Right cardiac atrium (tissue), 5 donors: ENCODE results near the gene PRR36. TPM values are rescaled to one million over a fixed set of nuclear protein-coding genes. Genes with fewer than 3 reads are reported as not detected.
A peak's percentile ranks its signal among the peaks of the same experiment; 100 is the strongest.

ENCODE experiments used
- ATAC-seq, 2 donors: fragments of 200-7000 bp; cut with Tn5 transposase; one replicate each; pipeline versions ENCODE4 v1.8.0 to v1.9.1; 2020; ENCODE audit warnings: moderate library complexity in 2 of 2, mild to moderate bottlenecking in 1 of 2
- DNase-seq, 3 donors: peaks; one replicate each; pipeline ENCODE4 v3.0.0-alpha.2; 2020
- H3K27ac ChIP-seq: one replicate; pipeline ENCODE4 v1.5.1; 2013; ENCODE audit warnings: mild to moderate bottlenecking, low read length, control low read depth, moderate library complexity
- H3K27me3 ChIP-seq: one replicate; pipeline ENCODE4 v1.6.1; 2013; ENCODE audit not compliant: control insufficient read depth, insufficient read depth
- H3K4me1 ChIP-seq: one replicate; pipeline ENCODE4 v1.6.1; 2013; ENCODE audit warnings: low read length; ENCODE audit not compliant: control insufficient read depth, insufficient read depth
- H3K4me3 ChIP-seq: one replicate; pipeline ENCODE4 v1.5.1; 2013; ENCODE audit warnings: low read length, control low read depth
- H3K9me3 ChIP-seq: one replicate; pipeline ENCODE4 v1.6.1; 2013; ENCODE audit warnings: low read length; ENCODE audit not compliant: control insufficient read depth
- WGBS: extraction: QIAGEN DNeasy Blood & Tissue Kit; methylation state at CpG from one replicate; pipeline ENCODE4 v1.1.7; 2013; 5-methylcytosine and 5-hydroxymethylcytosine counted together
- intact Hi-C, 4 donors: fragments of 100-400 bp; cut with DNase I; formaldehyde crosslinking; loops; one replicate each; pipeline versions ENCODE4 v1.11.0 to v1.14.0; 2022 to 2023
- polyA plus RNA-seq: library from polyadenylated mRNA; stranded (reverse); fragments of 200-250 nt; gene quantifications from one replicate; pipeline ENCODE4 v1.2.3, GENCODE V29; 2013
- total RNA-seq, 4 donors: library from RNA; stranded (reverse); fragmentation: NEBNext Ultra II Directional; extraction: Animal tissue kit (Norgen Biotek cat#: 25700); gene quantifications; one replicate each; pipeline ENCODE4 v1.2.1, GENCODE V29; 2021
- donor health status: healthy with polysubstance abuse.
- donor health status: DM: no; HTN: yes; CAD: no.
- donor health status: DM: no; HTN: no; CAD: no.
- donor health status: DM: no; HTN: yes; CAD: no; lungs with severe emphysema.
- donor health status: DM: yes; HTN: yes; CAD: no.

The PRR36 gene
- total and polyA plus RNA-seq, 5 donors: 0.11 to 0.34 (median 0.29) TPM; not detected in 2

DNA sequence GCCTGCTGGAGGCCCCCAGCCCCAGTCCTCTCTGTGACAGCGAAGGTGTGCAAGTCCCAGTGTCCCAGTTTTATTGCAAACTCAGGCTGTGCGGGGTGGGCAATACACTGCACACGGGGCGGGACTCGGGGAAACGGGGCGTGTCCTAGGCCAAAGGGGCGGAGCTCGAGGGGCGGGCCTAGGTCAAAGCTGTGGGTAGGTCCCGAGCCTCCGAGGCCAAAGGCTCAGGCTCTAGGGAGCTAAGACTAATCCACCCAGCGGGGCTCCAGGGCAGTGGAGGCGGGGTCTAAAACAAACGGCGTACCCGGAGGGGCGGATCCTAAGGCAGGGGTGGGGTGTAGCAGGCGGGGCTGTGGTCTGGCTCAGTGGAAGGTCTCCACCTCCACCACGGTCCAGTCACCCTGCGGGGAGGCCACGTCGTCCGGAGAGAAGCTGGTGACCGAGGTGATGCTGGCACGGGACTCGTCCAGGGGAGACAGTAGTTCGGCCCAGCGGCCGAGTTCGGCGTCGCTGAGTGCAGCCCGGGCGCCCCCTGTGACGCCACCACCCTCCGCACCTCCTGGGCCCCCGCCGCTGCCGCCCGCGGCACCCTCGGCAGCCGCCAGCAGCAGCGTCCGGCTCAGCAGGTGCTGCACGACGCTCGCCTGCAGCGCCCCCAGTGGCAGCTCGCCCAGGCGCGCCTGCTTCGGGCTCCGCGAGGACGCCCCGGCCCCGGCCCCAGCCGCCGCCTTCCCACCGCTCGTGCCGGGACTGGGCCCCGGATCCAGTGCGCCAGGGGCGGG is 5.3 kb downstream of the PRR36 start:
- DNase-seq (peak; percentile 70 to 90 (median 88)), ATAC-seq (peak; percentile 62 to 66)
- Histone ChIP-seq H3K9me3 (no peaks in the 10 kb centered on the region), H3K4me1 (peaks cover 3% of the 10 kb centered on the region), H3K4me3 (peak overlapping the region; percentile 29), H3K27me3 (no peaks in the 10 kb centered on the region), H3K27ac (no peak overlapping the region)
- intact Hi-C loops: no loop called here
- WGBS: under 1% methylated on average over 67 of the region's 67 CpGs

DNA sequence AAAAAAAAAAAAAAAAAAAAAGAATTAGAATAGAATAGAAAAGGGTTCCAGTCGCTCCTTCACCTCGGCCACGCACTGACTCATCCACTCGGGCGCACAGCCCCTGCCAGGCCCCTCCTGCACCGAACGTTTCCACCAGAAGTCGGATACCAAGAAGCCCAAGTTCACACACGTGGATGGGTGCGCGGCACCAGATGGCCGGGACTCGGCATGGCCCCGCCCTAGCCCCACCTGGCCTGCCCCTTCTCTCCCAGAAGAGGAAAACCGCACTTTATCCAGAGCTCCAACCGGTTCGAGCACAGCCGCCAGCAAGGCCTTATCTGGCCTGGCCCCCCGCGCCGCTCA is 5.9 kb downstream of the PRR36 start:
- intact Hi-C loops: no loop called here
- DNase-seq (peak in 1 of 3 donors; percentile 49), ATAC-seq (no peak)
- H3K27me3 ChIP-seq: no peaks in the 10 kb centered on the region
- H3K4me3 ChIP-seq: no peak overlapping the region
- 12% methylated on average over 21 of the region's 21 CpGs for WGBS
- no peak overlapping the region for H3K27ac ChIP-seq
- peaks cover 3% of the 10 kb centered on the region for H3K4me1 ChIP-seq
- no peaks in the 10 kb centered on the region for H3K9me3 ChIP-seq

DNA sequence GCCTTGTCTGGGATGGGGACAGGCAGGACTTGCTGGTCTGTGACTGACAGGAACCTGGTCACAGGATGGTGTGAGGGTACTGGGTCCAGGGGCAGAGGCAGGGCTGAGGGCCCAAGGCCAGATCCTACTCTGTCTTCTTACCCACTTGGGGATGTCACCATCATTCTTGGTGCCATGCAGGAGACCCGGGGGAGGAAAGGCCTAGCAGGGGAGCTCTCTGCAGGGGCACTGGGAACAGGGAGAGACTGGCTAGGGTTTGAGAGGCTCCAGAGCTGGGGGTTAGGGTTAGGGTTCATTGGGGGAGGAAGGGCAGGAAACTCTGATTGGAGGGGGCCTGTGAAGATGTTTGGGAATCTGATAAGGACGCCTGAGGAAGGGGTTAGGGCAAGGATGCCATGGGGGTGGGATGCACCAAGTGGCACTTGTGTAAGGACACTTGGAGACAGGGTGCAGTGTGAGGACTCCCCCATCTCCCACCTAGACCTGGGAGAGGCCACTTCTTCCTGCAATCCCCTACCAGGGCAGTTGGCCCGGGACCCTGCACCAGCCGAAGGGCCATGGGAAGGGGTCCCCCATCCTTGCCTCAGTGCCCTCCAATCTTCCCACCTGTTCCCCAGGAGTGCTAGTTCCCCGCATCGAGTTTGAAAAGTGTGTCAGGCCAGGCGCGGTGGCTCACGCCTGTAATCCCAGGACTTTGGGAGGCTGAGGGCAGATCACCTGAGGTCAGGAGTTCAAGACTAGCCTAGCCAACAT is 6.9 kb downstream of the PRR36 start:
- H3K4me3 ChIP-seq: no peak overlapping the region
- no peak overlapping the region for H3K27ac ChIP-seq
- H3K27me3 ChIP-seq: no peaks in the 10 kb centered on the region
- WGBS: 89% methylated on average over 9 of the region's 9 CpGs
- H3K9me3 ChIP-seq: no peaks in the 10 kb centered on the region
- intact Hi-C loops: no loop called here
- peaks cover 4% of the 10 kb centered on the region for H3K4me1 ChIP-seq
- no peak for ATAC-seq
- DNase-seq: peak in 1 of 3 donors; percentile 47

DNA sequence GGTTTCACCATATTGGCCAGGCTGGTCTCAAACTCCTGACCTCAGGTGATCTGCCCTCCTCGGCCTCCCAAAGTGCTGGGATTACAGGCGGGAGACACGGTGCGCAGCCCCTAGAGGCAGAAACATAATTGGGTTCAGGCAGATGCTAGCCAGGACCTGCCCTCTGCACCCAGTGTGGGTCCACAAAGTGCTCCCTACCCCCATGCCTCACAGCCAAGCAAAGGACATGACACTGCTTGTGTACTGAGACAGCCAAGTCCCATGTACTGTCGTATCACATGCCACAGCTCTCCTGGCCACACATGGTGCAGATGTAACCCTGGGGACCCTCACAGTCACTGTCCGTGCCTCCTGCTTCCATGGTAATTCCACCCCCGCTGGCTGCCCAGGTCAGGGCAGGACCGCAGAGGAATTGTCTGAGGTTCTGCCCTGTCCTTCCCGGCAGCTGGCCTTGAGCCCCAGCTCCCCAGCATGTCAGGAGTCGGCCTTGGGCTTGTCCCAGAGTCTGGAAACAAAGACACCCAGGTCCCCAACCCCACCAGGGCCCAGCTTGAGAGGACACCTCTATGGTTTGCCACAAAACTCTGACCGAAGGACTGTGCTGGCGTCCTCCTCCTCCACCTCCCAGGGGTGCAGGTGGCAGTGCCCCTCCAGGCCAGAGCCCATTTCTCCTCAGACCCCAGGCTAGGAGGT is 7.6 kb downstream of the PRR36 start:
- Histone ChIP-seq H3K4me1 (peaks cover 6% of the 10 kb centered on the region), H3K4me3 (no peak overlapping the region), H3K27me3 (no peaks in the 10 kb centered on the region), H3K27ac (no peak overlapping the region), H3K9me3 (no peaks in the 10 kb centered on the region)
- DNase-seq: peak in 1 of 3 donors; percentile 38
- intact Hi-C loops: no loop called here
- no peak for ATAC-seq
- 64% methylated on average over 12 of the region's 12 CpGs for WGBS

DNA sequence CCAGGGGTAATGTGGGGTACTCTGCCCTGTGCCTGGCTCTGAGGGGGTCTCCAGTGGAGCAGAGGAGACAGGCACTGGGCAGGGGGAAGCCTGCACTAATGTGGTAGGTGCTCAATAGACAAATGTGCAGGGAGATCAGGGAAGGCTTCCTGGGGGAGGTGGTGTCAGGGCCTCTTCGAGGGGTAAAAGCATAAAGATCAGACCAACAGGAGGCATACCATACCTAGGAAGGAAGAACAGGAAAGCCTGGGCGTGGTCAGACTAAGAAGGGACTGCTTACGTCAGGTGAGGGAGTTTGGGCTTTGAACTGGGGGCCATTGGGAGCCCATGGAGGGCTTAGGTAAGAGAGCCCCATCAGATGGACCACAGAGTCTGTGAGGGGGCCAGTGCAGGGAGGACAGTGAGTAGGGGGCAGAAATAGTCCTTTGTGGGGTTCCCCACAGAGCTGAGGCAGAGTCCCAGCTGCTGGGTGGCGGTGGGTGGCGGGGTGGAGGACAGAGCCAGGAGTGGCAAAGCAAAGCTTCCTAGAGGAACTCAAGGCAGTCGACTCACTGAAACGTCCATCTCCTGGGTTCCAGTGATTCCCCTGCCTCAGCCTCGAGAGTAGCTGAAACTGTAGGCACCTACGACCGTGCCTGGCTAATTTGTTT is 8.8 kb downstream of the PRR36 start:
- Histone ChIP-seq H3K4me3 (no peak overlapping the region), H3K27ac (no peak overlapping the region), H3K27me3 (no peaks in the 10 kb centered on the region), H3K9me3 (no peaks in the 10 kb centered on the region), H3K4me1 (peaks cover 4% of the 10 kb centered on the region)
- intact Hi-C loops: no loop called here
- ATAC-seq (no peak), DNase-seq (peak in 1 of 3 donors; percentile 50)
- 48% methylated on average over 10 of the region's 10 CpGs for WGBS

DNA sequence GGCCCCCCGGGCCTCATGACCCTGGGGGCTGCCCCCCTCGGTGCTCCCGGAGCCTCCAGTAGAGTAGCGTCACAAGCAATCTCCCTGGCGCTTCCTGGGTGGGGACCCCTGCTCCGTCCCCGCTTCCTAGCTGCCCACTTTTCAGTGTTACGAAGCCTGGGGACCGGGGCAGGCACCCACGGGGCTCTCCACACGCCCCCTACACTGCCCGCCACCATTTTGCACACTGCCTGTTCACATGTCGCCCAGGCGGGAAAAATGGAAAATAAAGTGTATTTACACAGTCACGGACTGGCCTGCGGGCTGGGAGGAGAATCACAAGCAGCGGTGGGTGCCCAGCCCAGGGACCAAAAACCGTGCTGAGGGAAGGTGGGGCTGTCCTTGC is 9.5 kb downstream of the PRR36 start:
- intact Hi-C loops: no loop called here
- ATAC-seq (no peak), DNase-seq (peak in 2 of 3 donors; percentile 16 to 42)
- H3K4me1 ChIP-seq: peaks cover 4% of the 10 kb centered on the region
- H3K9me3 ChIP-seq: no peaks in the 10 kb centered on the region
- H3K27me3 ChIP-seq: no peaks in the 10 kb centered on the region
- WGBS: 61% methylated on average over 18 of the region's 18 CpGs
- no peak overlapping the region for H3K4me3 ChIP-seq
- no peak overlapping the region for H3K27ac ChIP-seq

DNA sequence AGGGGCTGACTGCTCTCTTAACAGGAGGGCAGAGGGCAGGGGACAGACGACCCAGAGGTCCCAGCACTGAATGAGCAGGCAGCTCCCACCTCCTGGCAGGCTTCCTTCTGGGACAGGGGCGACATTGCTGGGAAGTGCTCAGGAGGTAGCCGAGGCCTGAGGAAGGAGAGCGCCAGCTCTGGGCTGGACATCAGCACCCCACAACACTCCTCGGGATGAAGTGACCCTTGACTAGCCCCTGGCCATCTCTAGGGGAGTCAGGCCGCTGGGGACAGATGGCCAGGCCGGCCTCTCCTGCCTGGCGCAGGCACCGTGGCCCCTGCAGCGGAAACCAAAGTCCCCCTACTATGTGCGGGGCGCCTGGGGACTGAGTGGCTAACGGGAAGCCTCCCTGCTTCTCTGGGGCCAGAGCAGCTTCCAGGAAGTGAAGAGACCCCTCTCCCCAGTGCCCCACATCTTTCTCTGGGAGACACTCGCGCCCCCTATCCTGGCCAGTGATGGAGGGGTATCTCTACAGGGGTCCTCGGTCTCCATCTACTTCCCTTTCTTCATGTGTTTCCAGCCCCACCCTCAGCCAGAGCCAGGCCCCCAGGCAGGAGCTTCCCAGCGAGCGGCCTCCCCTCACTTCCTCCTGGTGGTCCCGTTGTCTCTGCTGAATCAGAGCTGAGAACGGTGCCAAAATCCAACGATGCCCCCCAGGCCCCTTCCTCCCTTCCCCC is 10.1 kb downstream of the PRR36 start:
- no peak overlapping the region for H3K27ac ChIP-seq
- H3K9me3 ChIP-seq: no peaks in the 10 kb centered on the region
- intact Hi-C loops: no loop called here
- H3K4me3 ChIP-seq: no peak overlapping the region
- no peaks in the 10 kb centered on the region for H3K27me3 ChIP-seq
- peak in 2 of 3 donors; percentile 28 to 43 for DNase-seq
- ATAC-seq: no peak
- 70% methylated on average over 21 of the region's 21 CpGs for WGBS
- H3K4me1 ChIP-seq: peaks cover 4% of the 10 kb centered on the region

DNA sequence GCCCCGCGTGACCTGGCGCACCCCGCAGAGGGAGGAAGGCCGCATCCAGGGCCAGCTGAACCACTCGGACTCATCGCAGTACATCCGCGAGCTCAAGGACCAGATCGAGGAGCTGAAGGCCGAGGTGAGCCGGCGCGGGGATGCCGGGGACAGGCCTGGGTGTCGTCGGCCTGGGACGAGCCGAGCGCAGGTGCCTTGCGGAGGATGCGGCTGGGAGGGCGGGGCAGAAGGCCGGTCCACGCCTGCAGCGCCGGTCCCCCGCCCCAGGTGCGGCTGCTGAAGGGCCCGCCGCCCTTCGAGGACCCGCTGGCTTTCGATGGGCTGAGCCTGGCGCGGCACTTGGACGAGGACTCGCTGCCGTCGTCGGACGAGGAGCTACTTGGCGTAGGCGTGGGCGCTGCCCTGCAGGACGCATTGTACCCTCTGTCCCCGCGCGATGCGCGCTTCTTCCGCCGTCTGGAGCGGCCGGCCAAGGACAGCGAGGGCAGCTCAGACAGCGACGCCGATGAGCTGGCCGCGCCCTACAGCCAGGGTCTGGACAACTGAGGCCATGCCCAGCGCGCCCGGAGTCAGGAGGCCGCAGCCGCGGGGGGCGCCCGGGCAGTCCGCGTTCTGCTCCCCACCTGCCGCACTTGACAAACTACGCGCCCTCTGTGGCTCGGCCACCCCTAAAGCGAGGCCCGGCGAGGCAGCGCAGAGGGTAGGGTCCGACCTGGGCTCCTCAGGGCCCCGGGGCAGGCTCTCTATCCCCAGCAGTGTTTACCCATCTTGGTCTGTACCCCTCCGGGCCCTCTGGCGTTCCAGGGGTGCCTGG is 10.8 kb downstream of the PRR36 start:
- H3K27ac ChIP-seq: no peak overlapping the region
- peaks cover 4% of the 10 kb centered on the region for H3K4me1 ChIP-seq
- H3K27me3 ChIP-seq: no peaks in the 10 kb centered on the region
- no peak for ATAC-seq
- no peaks in the 10 kb centered on the region for H3K9me3 ChIP-seq
- 68% methylated on average over 83 of the region's 83 CpGs for WGBS
- H3K4me3 ChIP-seq: no peak overlapping the region
- intact Hi-C loops: no loop called here
- peak in 2 of 3 donors; percentile 51 to 63 for DNase-seq

DNA sequence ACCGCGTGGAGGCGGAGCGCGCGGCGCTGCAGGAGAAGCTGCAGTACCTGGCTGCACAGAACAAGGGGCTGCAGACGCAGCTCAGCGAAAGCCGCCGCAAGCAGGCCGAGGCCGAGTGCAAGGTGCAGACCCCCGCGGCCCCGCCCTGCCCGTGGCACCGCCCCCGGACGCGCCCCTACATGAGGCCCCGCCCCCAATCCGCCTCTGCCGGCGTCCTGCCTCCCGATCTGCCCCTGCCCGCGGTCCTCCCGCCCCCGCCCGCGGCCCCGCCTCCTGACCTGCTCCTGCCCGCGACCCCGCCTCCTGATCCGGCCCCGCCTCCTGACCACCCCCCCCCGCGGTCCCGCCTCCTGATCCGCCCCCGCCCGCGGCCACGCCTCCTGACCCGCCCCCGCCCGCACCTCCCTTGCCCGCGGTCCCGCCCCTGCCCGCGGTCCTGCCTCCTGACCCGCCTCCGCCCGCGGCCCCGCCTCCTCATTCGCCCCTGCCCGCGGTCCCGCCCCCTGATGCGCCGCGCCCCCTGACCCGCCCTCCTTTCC is 11.7 kb downstream of the PRR36 start:
- Histone ChIP-seq H3K27ac (no peak overlapping the region), H3K4me1 (peaks cover 4% of the 10 kb centered on the region), H3K9me3 (no peaks in the 10 kb centered on the region), H3K4me3 (no peak overlapping the region), H3K27me3 (no peaks in the 10 kb centered on the region)
- ATAC-seq (peak; percentile 31 to 43), DNase-seq (peak; percentile 59 to 87 (median 84))
- intact Hi-C loops: no loop called here
- WGBS: 9% methylated on average over 67 of the region's 67 CpGs
